HK-2 (cell line): ENCODE measurements around the gene ANKRD16.
"Not testable (repeated sequence)": the region's sequence is repeated elsewhere in the genome, so short reads cannot be mapped to it uniquely, and the experiment has no call there.

ENCODE experiments used
- DNase-seq: peaks from one replicate; pipeline ENCODE4 v3.0.0-alpha.2; 2018; ENCODE audit not compliant: unreplicated experiment

ANKRD16 gene

GRCh38 chr10:5903563-5903962, 13.9 kb upstream of the ANKRD16 start:
- no peak for DNase-seq

- no peak for DNase-seq
Observed at GRCh38 chr10:5902511-5903274, 13.0 kb upstream of the ANKRD16 start.

- DNase-seq, result no peak
Observed at GRCh38 chr10:5900247-5900646, 10.6 kb upstream of the ANKRD16 start.

- no peak for DNase-seq
Observed at GRCh38 chr10:5898163-5898562, 8.5 kb upstream of the ANKRD16 start.

- DNase-seq, result no peak
Observed at GRCh38 chr10:5897504-5897903, 7.8 kb upstream of the ANKRD16 start.

- no peak for DNase-seq
Observed at GRCh38 chr10:5897053-5897340, 7.3 kb upstream of the ANKRD16 start.

- DNase-seq, result no peak
Observed at GRCh38 chr10:5896208-5897052, 6.7 kb upstream of the ANKRD16 start.

- DNase-seq, result no peak
Observed at GRCh38 chr10:5895804-5896203, 6.1 kb upstream of the ANKRD16 start.

- no peak for DNase-seq
Observed at GRCh38 chr10:5895365-5895764, 5.7 kb upstream of the ANKRD16 start.

- DNase-seq, result no peak
Observed at GRCh38 chr10:5894873-5895272, 5.2 kb upstream of the ANKRD16 start.

GRCh38 chr10:5894403-5894802, 4.7 kb upstream of the ANKRD16 start:
- no peak for DNase-seq

GRCh38 chr10:5893321-5893720, 3.6 kb upstream of the ANKRD16 start:
- DNase-seq, result no peak

- no peak for DNase-seq
Observed at GRCh38 chr10:5892007-5892406, 2.3 kb upstream of the ANKRD16 start.

- DNase-seq, result no peak
Observed at GRCh38 chr10:5891009-5891408, 1.3 kb upstream of the ANKRD16 start.

GRCh38 chr10:5890452-5890915, 791 bp upstream of the ANKRD16 start:
- DNase-seq, result peak; percentile 18

GRCh38 chr10:5888843-5889623, 660 bp downstream of the ANKRD16 start:
- peak; percentile 50 for DNase-seq

- DNase-seq, result peak; percentile 8
Observed at GRCh38 chr10:5888351-5888750, 1.3 kb downstream of the ANKRD16 start.

GRCh38 chr10:5887641-5888040, 2.1 kb downstream of the ANKRD16 start:
- no peak for DNase-seq

GRCh38 chr10:5887029-5887428, 2.7 kb downstream of the ANKRD16 start:
- DNase-seq, result no peak

- no peak for DNase-seq
Observed at GRCh38 chr10:5885619-5886018, 4.1 kb downstream of the ANKRD16 start.

- DNase-seq, result no peak
Observed at GRCh38 chr10:5882961-5883360, 6.7 kb downstream of the ANKRD16 start.

GRCh38 chr10:5877041-5877440, 12.7 kb downstream of the ANKRD16 start:
- DNase-seq, result not testable (repeated sequence)
